ENCODE data around the gene VAV2. TPM values are rescaled to one million over a fixed set of nuclear protein-coding genes. Genes with fewer than 3 reads are reported as not detected.

VAV2 gene
- total RNA-seq, 1 donor from 2014 or later, result 80.6 TPM

- Mint-ChIP-seq H3K27me3 (no peaks in the 10 kb centered on the region), H3K9me3 (ENCODE audit: low read depth) (no peaks in the 10 kb centered on the region), H3K27ac (no peak overlapping the region), H3K4me1 (ENCODE audit: low read depth) (peaks cover 36% of the 10 kb centered on the region), H3K4me3 (ENCODE audit: low read depth) (no peak overlapping the region), H3K36me3 (ENCODE audit: insufficient read depth) (peaks cover 14% of the 10 kb centered on the region)
- no peak for TF ChIP-seq CTCF (IDR thresholded peaks at IDR 0.05; ENCODE audit: unreplicated experiment)
- no peak for DNase-seq (ENCODE audit: low spot score, unreplicated experiment)
These were observed 59.9 kb downstream of the VAV2 start for GRCh38 chr9:133932181-133932580.

- Mint-ChIP-seq H3K9me3 (ENCODE audit: low read depth) (no peaks in the 10 kb centered on the region), H3K27ac (peak overlapping the region; percentile 69), H3K4me1 (ENCODE audit: low read depth) (peaks cover 41% of the 10 kb centered on the region), H3K27me3 (no peaks in the 10 kb centered on the region), H3K36me3 (ENCODE audit: insufficient read depth) (peaks cover 13% of the 10 kb centered on the region), H3K4me3 (ENCODE audit: low read depth) (no peak overlapping the region)
- no peak for DNase-seq (ENCODE audit: low spot score, unreplicated experiment)
- no peak for TF ChIP-seq CTCF (IDR thresholded peaks at IDR 0.05; ENCODE audit: unreplicated experiment)
These were observed 61.2 kb downstream of the VAV2 start for GRCh38 chr9:133930682-133931485.

GRCh38 chr9:133930046-133930681 lies 62.0 kb downstream of the VAV2 start:
- Mint-ChIP-seq H3K4me1 (ENCODE audit: low read depth) (peaks cover 40% of the 10 kb centered on the region), H3K27me3 (no peaks in the 10 kb centered on the region), H3K9me3 (ENCODE audit: low read depth) (no peaks in the 10 kb centered on the region), H3K27ac (peak overlapping the region; percentile 73), H3K4me3 (ENCODE audit: low read depth) (no peak overlapping the region), H3K36me3 (ENCODE audit: insufficient read depth) (peaks cover 13% of the 10 kb centered on the region)
- TF ChIP-seq CTCF (IDR thresholded peaks at IDR 0.05; ENCODE audit: unreplicated experiment), result no peak
- no peak for DNase-seq (ENCODE audit: low spot score, unreplicated experiment)

GRCh38 chr9:133929599-133929998 lies 62.5 kb downstream of the VAV2 start:
- Mint-ChIP-seq H3K36me3 (ENCODE audit: insufficient read depth) (peaks cover 13% of the 10 kb centered on the region), H3K4me1 (ENCODE audit: low read depth) (peaks cover 42% of the 10 kb centered on the region), H3K4me3 (ENCODE audit: low read depth) (no peak overlapping the region), H3K27me3 (no peaks in the 10 kb centered on the region), H3K9me3 (ENCODE audit: low read depth) (no peaks in the 10 kb centered on the region), H3K27ac (peak overlapping the region; percentile 73)
- DNase-seq (ENCODE audit: low spot score, unreplicated experiment), result no peak
- TF ChIP-seq CTCF (IDR thresholded peaks at IDR 0.05; ENCODE audit: unreplicated experiment), result no peak

- DNase-seq (ENCODE audit: low spot score, unreplicated experiment), result peak; percentile 49
- peaks cover 44% of the 10 kb centered on the region for H3K4me1 Mint-ChIP-seq (ENCODE audit: low read depth)
- no peak for TF ChIP-seq CTCF (IDR thresholded peaks at IDR 0.05; ENCODE audit: unreplicated experiment)
- H3K27ac Mint-ChIP-seq, result peak overlapping the region; percentile 77
- H3K36me3 Mint-ChIP-seq (ENCODE audit: insufficient read depth), result peaks cover 7% of the 10 kb centered on the region
- no peaks in the 10 kb centered on the region for H3K9me3 Mint-ChIP-seq (ENCODE audit: low read depth)
- peak overlapping the region; percentile 53 for H3K4me3 Mint-ChIP-seq (ENCODE audit: low read depth)
- H3K27me3 Mint-ChIP-seq, result no peaks in the 10 kb centered on the region
These were observed 63.8 kb downstream of the VAV2 start for GRCh38 chr9:133928248-133928764.

Measured in progenitor cell of endocrine pancreas (in vitro differentiated cells).